ENCODE measurements around the gene ALS2.

ALS2 gene

DNA sequence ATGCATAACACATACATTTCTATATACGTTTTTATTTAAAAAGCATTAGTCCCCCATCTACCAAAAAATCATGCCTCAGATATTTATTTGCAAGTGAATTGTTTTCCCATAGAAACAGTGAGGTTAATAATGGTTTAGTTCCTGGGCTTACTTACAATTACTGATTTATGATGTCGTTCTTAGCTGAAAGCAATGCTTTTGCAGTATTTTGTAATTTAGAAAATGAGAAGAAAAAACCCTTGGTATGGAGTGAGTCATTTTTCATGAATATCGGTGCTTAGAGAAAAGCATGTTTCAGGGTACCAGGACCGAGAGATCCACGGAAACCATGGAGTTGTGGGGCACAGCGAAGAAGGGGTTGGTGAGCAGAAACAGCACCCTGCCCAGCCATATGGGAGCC is 13.6 kb upstream of the ALS2 start:
- DNase-seq (ENCODE audit: extremely low read depth, low read depth) = no peak
- TF ChIP-seq, protein P1, sequence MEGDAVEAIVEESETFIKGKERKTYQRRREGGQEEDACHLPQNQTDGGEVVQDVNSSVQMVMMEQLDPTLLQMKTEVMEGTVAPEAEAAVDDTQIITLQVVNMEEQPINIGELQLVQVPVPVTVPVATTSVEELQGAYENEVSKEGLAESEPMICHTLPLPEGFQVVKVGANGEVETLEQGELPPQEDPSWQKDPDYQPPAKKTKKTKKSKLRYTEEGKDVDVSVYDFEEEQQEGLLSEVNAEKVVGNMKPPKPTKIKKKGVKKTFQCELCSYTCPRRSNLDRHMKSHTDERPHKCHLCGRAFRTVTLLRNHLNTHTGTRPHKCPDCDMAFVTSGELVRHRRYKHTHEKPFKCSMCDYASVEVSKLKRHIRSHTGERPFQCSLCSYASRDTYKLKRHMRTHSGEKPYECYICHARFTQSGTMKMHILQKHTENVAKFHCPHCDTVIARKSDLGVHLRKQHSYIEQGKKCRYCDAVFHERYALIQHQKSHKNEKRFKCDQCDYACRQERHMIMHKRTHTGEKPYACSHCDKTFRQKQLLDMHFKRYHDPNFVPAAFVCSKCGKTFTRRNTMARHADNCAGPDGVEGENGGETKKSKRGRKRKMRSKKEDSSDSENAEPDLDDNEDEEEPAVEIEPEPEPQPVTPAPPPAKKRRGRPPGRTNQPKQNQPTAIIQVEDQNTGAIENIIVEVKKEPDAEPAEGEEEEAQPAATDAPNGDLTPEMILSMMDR (IDR thresholded peaks at IDR 0.05; ENCODE audit: low read depth, low read length, missing control alignments) = no peak
- H3K4me3 ChIP-seq (replicated peaks; ENCODE audit: low read depth, low read length) = no peak overlapping the region

DNA sequence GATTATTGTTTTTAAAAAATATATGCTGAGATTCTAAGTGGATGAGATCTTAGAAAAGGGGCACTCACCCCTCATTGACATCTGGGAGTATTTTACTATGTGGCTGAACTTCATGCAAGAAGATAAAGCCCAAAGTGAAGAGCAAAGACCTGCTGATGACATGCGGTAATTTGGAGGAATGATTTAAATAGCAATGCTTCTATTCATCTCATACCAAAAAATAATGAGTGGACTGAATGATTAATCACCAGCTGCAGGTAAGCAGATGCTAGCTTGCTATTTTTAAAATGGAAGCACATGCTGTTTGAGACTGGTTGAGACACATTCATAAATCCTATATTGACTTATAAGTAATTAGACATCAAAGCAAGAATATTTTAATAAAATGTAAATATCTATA is 12.9 kb upstream of the ALS2 start:
- DNase-seq (ENCODE audit: extremely low read depth, low read depth) = no peak
- TF ChIP-seq, protein P1 (IDR thresholded peaks at IDR 0.05; ENCODE audit: low read depth, low read length, missing control alignments) = no peak
- H3K4me3 ChIP-seq (replicated peaks; ENCODE audit: low read depth, low read length) = no peak overlapping the region

DNA sequence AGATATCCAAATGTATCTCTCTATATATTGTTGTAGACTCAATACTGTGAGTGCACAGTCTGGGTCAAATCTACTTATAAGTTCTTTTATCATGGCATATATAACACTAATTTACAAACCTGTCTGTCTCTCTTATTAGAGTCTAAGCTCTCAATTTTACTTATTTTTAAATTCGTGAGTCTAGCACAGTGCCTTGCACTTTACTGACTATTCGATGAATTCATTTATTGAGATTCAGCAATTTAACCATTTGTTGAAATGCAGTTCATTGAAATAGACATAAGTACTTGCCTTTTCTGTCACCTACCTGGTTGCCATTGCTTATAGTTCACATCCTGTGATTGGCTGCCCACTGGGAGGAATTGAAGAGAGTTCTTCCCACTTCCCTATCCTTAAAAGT is 10.3 kb upstream of the ALS2 start:
- TF ChIP-seq, protein P1 (IDR thresholded peaks at IDR 0.05; ENCODE audit: low read depth, low read length, missing control alignments) = no peak
- DNase-seq (ENCODE audit: extremely low read depth, low read depth) = no peak
- H3K4me3 ChIP-seq (replicated peaks; ENCODE audit: low read depth, low read length) = no peak overlapping the region

DNA sequence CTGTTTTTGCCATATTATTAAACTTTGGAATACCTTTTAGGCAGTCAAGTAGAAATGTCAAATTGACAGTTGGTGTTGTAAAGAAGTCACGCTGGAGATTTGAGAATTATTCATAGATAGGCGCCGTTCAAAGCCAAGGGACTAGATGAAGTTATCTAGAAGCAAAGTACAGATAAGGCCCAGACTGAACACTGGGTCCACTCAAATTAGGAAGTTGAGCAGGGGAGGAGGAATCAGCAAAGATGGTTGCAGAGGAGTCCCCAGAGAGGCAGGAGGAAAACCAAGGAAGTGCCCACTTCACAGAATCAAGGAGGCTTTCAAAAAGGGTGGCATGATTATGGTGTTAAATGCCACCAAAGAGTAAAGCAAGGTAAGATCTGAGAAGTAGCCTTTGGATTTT is 9.6 kb upstream of the ALS2 start:
- H3K4me3 ChIP-seq (replicated peaks; ENCODE audit: low read depth, low read length) = no peak overlapping the region
- TF ChIP-seq, protein P1 (IDR thresholded peaks at IDR 0.05; ENCODE audit: low read depth, low read length, missing control alignments) = no peak
- no peak for DNase-seq (ENCODE audit: extremely low read depth, low read depth)

DNA sequence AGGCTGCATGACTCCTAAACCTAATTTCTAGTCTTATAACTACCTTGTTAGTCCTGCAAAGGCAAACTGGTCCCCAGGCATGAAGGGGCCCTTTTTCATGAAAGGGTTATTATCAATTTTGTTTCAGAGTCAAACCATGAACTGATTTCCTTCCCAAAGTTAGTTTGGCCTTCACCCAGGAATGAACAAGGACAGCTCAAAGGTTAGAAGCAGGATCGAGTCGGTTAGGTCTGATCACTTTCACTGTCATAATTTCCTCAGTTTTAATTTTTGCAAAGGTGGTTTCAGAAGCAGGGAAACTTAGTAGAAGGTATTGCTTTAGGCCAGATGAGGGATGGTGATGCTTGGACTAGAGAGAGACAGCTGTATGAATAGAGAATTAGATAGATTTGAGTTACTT is 8.7 kb upstream of the ALS2 start:
- TF ChIP-seq, protein P1 (IDR thresholded peaks at IDR 0.05; ENCODE audit: low read depth, low read length, missing control alignments) = no peak
- no peak overlapping the region for H3K4me3 ChIP-seq (replicated peaks; ENCODE audit: low read depth, low read length)
- DNase-seq (ENCODE audit: extremely low read depth, low read depth) = no peak

DNA sequence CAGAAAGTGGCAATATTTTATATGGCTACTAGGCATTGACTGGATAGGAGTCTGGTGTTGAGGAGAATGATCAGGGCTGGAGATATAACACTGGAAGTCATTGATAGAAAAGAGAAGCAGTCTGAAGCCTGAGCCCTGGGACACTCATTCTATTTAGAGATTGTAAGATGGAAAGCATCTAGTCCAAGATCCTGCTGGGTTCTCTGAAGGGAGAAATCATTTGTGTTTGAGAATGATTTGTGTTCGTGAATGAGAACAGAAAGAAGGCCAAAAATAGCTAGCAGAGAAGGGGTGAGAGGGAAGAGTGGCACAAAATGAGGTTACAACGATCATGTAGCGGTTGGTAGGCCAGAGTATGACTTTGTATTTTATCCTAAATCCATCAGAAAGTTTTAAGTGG is 7.6 kb upstream of the ALS2 start:
- no peak for DNase-seq (ENCODE audit: extremely low read depth, low read depth)
- TF ChIP-seq, protein P1 (IDR thresholded peaks at IDR 0.05; ENCODE audit: low read depth, low read length, missing control alignments) = no peak
- no peak overlapping the region for H3K4me3 ChIP-seq (replicated peaks; ENCODE audit: low read depth, low read length)

DNA sequence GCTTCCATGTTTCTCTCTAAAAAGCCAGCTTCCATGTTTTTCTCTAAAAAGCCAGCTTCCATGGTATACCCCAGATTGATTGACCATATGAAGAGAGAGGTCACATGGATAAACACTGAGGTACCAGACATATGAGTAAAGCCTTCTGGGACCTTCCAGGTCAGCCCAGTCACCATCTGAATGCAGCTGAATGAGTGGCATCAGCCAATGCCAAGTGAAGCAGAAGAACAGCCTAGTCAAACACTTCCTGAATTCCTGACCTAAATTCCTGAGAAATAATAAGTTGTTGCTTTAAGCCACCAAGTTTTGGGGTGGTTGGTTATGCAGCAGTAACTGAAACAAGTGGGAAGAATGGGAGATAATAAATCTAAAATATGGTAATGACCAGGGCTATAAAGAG is 5.7 kb upstream of the ALS2 start:
- H3K4me3 ChIP-seq (replicated peaks; ENCODE audit: low read depth, low read length) = no peak overlapping the region
- no peak for DNase-seq (ENCODE audit: extremely low read depth, low read depth)
- TF ChIP-seq, protein P1 (IDR thresholded peaks at IDR 0.05; ENCODE audit: low read depth, low read length, missing control alignments) = no peak

All from HFF-Myc (cell line).